Lower lobe of right lung (tissue), 2 donors: ENCODE results near the gene ASPDH. TPM values are rescaled to one million over a fixed set of nuclear protein-coding genes. Genes with fewer than 3 reads are reported as not detected.

Source experiments
- ATAC-seq, 2 donors: fragments of 200-7000 bp; cut with Tn5 transposase; one replicate each; pipeline ENCODE4 v1.9.1; 2020 to 2022; ENCODE audit warnings: mild to moderate bottlenecking in 2 of 2, moderate library complexity in 2 of 2
- DNase-seq: peaks from one replicate; pipeline ENCODE4 v3.0.0-alpha.2; 2020
- H3K27ac ChIP-seq: fragments of 200-600 bp; one replicate; pipeline ENCODE4 v1.8.0; 2022
- H3K27me3 ChIP-seq: fragments of 200-600 bp; one replicate; pipeline ENCODE4 v1.8.0; 2022; ENCODE audit warnings: low read depth
- H3K36me3 ChIP-seq: fragments of 200-600 bp; one replicate; pipeline ENCODE4 v1.8.0; 2022; ENCODE audit warnings: mild to moderate bottlenecking
- H3K4me1 ChIP-seq: fragments of 200-600 bp; one replicate; pipeline ENCODE4 v1.8.0; 2022
- H3K4me3 ChIP-seq: fragments of 200-600 bp; one replicate; pipeline ENCODE4 v1.8.0; 2022; ENCODE audit warnings: mild to moderate bottlenecking
- H3K9me3 ChIP-seq: fragments of 200-600 bp; one replicate; pipeline ENCODE4 v1.8.0; 2022
- CTCF ChIP-seq: fragments of 200-600 bp; IDR thresholded peaks from one replicate; pipeline ENCODE4 v1.8.0; 2022; ENCODE audit warnings: antibody characterized with exemption, mild to moderate bottlenecking
- intact Hi-C: fragments of 100-400 bp; cut with DNase I; formaldehyde crosslinking; loops from one replicate; pipeline ENCODE4 v1.11.0; 2022
- total RNA-seq: library from RNA; stranded (reverse); fragmentation: NEBNext Ultra II Directional; extraction: Animal tissue kit (Norgen Biotek cat#: 25700); gene quantifications from one replicate; pipeline ENCODE4 v1.2.1, GENCODE V29; 2021
- donor health status: DM: no; HTN: yes; CAD: no; lungs with severe emphysema.

Gene ASPDH
- total RNA-seq, 1 donor from 2014 or later: not detected

- ATAC-seq (no peak), DNase-seq (peak; percentile 27)
- H3K27ac ChIP-seq: no peak overlapping the region
- H3K4me1 ChIP-seq: peaks cover 8% of the 10 kb centered on the region
- intact Hi-C loops: no loop called here
- H3K9me3 ChIP-seq: no peaks in the 10 kb centered on the region
- H3K27me3 ChIP-seq: no peaks in the 10 kb centered on the region
- TF ChIP-seq CTCF: no peak
- H3K4me3 ChIP-seq: no peak overlapping the region
- H3K36me3 ChIP-seq: peaks cover 5% of the 10 kb centered on the region
These were observed 6.3 kb downstream of the ASPDH start for GRCh38 chr19:50507376-50507775.

GRCh38 chr19:50506700-50507099 is 7.0 kb downstream of the ASPDH start:
- intact Hi-C loops: no loop called here
- no peaks in the 10 kb centered on the region for H3K9me3 ChIP-seq
- peaks cover 8% of the 10 kb centered on the region for H3K4me1 ChIP-seq
- TF ChIP-seq CTCF: no peak
- no peak for ATAC-seq
- H3K4me3 ChIP-seq: no peak overlapping the region
- peak; percentile 15 for DNase-seq
- no peaks in the 10 kb centered on the region for H3K27me3 ChIP-seq
- H3K27ac ChIP-seq: no peak overlapping the region
- H3K36me3 ChIP-seq: peaks cover 5% of the 10 kb centered on the region

- Histone ChIP-seq H3K36me3 (peaks cover 5% of the 10 kb centered on the region), H3K27me3 (no peaks in the 10 kb centered on the region), H3K27ac (no peak overlapping the region), H3K4me3 (no peak overlapping the region), H3K4me1 (peaks cover 8% of the 10 kb centered on the region), H3K9me3 (no peaks in the 10 kb centered on the region)
- intact Hi-C loops: no loop called here
- TF ChIP-seq CTCF: no peak
- ATAC-seq (no peak), DNase-seq (peak; percentile 37)
These were observed 7.7 kb downstream of the ASPDH start for GRCh38 chr19:50505856-50506611.

GRCh38 chr19:50501568-50502475 is 11.9 kb downstream of the ASPDH start:
- TF ChIP-seq CTCF: no peak
- ATAC-seq (peak; percentile 22 to 63), DNase-seq (peak; percentile 45)
- no peaks in the 10 kb centered on the region for H3K9me3 ChIP-seq
- no peaks in the 10 kb centered on the region for H3K4me1 ChIP-seq
- peaks cover 5% of the 10 kb centered on the region for H3K36me3 ChIP-seq
- no peak overlapping the region for H3K4me3 ChIP-seq
- no peaks in the 10 kb centered on the region for H3K27me3 ChIP-seq
- H3K27ac ChIP-seq: no peak overlapping the region
- intact Hi-C loops: no loop called here

GRCh38 chr19:50501186-50501567 is 12.5 kb downstream of the ASPDH start:
- Histone ChIP-seq H3K4me3 (no peak overlapping the region), H3K4me1 (no peaks in the 10 kb centered on the region), H3K9me3 (no peaks in the 10 kb centered on the region), H3K27me3 (no peaks in the 10 kb centered on the region), H3K36me3 (peaks cover 2% of the 10 kb centered on the region), H3K27ac (no peak overlapping the region)
- ATAC-seq: peak; percentile 16 to 24
- peak; percentile 35 for DNase-seq
- no peak for TF ChIP-seq CTCF
- intact Hi-C loops: no loop called here
